ENCODE measurements around the gene SART3. TPM values are rescaled to one million over a fixed set of nuclear protein-coding genes. Genes with fewer than 3 reads are reported as not detected.

SART3 gene
- total RNA-seq, 3 donors from 2014 or later (not counting 1 experiment from before 2014, with no cell fraction given): 76.5 to 107 (median 78.3) TPM

DNA sequence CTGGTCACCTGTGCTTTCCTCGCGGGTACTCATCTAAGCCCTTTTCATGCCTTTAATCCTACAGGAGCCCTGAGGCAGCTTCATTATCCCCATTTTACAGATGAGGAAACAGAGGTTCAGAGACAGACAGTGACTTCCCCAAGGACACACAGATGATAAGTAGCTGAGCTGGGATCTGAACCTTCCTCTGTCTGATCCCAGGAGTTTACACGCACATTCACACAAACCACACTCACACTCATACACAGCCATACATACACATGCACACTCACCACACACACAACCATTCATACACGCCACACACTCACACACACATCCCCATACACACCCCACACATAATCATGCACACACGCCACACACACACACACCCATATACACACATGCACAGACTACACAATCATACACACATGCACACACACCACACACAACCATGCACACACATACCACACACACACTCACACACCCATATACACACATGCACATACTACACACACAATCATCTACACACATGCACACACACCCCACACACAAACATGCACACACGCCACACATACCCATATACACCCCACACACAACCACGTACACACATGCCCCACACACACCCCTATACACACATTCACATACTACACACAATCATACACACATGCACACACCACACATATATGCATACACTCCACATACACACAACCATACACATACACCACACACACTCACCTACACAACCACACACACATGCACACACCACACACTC is 34.2 kb upstream of the SART3 start:
- no peaks in the 10 kb centered on the region for H3K9me3 Mint-ChIP-seq
- H3K27me3 Mint-ChIP-seq (ENCODE audit: low read depth in 2 of 2): no peaks in the 10 kb centered on the region
- H3K4me1 Mint-ChIP-seq: peaks cover 0 to 9% of the 10 kb centered on the region in 2 donors
- Histone ChIP-seq H3K36me3 (ENCODE audit: control insufficient read depth, insufficient read depth, low read length) (no peaks in the 10 kb centered on the region), H3K27ac (ENCODE audit: low read length) (no peak overlapping the region), H3K9me3 (ENCODE audit: control insufficient read depth, insufficient read depth, low read length) (no peaks in the 10 kb centered on the region), H3K4me1 (ENCODE audit: control insufficient read depth, insufficient read depth, low read length) (no peaks in the 10 kb centered on the region), H3K27me3 (ENCODE audit: control insufficient read depth, insufficient read depth, low read length) (no peaks in the 10 kb centered on the region), H3K4me3 (ENCODE audit: low read length) (no peak overlapping the region)
- H3K4me3 Mint-ChIP-seq: no peak overlapping the region
- 94% methylated on average over 7 of the region's 7 CpGs for WGBS (ENCODE audit: insufficient coverage)
- TF ChIP-seq, protein P1, sequence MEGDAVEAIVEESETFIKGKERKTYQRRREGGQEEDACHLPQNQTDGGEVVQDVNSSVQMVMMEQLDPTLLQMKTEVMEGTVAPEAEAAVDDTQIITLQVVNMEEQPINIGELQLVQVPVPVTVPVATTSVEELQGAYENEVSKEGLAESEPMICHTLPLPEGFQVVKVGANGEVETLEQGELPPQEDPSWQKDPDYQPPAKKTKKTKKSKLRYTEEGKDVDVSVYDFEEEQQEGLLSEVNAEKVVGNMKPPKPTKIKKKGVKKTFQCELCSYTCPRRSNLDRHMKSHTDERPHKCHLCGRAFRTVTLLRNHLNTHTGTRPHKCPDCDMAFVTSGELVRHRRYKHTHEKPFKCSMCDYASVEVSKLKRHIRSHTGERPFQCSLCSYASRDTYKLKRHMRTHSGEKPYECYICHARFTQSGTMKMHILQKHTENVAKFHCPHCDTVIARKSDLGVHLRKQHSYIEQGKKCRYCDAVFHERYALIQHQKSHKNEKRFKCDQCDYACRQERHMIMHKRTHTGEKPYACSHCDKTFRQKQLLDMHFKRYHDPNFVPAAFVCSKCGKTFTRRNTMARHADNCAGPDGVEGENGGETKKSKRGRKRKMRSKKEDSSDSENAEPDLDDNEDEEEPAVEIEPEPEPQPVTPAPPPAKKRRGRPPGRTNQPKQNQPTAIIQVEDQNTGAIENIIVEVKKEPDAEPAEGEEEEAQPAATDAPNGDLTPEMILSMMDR (IDR thresholded peaks at IDR 0.05): no peak
- no peak overlapping the region for H3K27ac Mint-ChIP-seq
- ATAC-seq: peak in 1 of 3 donors; percentile 33
- DNase-seq: no peak
- intact Hi-C loops (cut with micrococcal nuclease): no loop called here
- H3K36me3 Mint-ChIP-seq: no peaks in the 10 kb centered on the region

DNA sequence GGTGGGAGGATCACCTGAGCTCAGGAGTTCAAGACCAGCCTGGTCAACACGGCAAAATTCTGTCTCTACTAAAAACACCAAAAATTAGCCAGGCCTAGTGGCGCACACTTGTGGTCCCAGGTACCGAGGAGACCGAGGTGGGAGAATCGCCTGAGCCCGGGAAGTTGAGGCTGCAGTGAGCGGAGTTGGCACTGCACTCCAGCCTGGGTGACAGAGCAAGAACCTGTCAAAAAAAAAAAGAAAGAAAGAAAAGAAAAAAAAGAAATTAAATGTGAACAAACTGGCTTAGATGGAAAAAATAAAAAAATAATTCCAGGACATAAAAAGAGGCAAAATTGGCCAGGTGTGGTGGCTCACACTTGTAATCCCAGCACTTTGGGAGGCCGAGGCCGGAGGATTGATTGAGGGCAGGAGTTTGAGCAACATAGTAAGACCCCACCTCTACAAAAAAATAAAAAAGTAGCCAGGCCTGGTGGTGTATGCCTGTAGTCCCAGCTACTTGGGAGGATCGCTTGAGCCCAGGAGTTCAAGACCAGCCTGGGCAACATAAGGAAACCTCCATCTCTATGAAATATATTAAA is 33.4 kb upstream of the SART3 start:
- 97% methylated on average over 9 of the region's 10 CpGs for WGBS (ENCODE audit: insufficient coverage)
- H3K36me3 ChIP-seq (ENCODE audit: control insufficient read depth, insufficient read depth, low read length): no peaks in the 10 kb centered on the region
- ATAC-seq: no peak
- Mint-ChIP-seq H3K4me3 (no peak overlapping the region), H3K4me1 (peaks cover 0 to 9% of the 10 kb centered on the region in 2 donors), H3K9me3 (no peaks in the 10 kb centered on the region), H3K27me3 (ENCODE audit: low read depth in 2 of 2) (no peaks in the 10 kb centered on the region), H3K27ac (no peak overlapping the region), H3K36me3 (no peaks in the 10 kb centered on the region)
- no peak for DNase-seq
- intact Hi-C loops (cut with micrococcal nuclease): no loop called here
- no peaks in the 10 kb centered on the region for H3K27me3 ChIP-seq (ENCODE audit: control insufficient read depth, insufficient read depth, low read length)
- H3K27ac ChIP-seq (ENCODE audit: low read length): no peak overlapping the region
- TF ChIP-seq, protein P1 (IDR thresholded peaks at IDR 0.05): no peak
- no peaks in the 10 kb centered on the region for H3K9me3 ChIP-seq (ENCODE audit: control insufficient read depth, insufficient read depth, low read length)
- no peaks in the 10 kb centered on the region for H3K4me1 ChIP-seq (ENCODE audit: control insufficient read depth, insufficient read depth, low read length)
- no peak overlapping the region for H3K4me3 ChIP-seq (ENCODE audit: low read length)

DNA sequence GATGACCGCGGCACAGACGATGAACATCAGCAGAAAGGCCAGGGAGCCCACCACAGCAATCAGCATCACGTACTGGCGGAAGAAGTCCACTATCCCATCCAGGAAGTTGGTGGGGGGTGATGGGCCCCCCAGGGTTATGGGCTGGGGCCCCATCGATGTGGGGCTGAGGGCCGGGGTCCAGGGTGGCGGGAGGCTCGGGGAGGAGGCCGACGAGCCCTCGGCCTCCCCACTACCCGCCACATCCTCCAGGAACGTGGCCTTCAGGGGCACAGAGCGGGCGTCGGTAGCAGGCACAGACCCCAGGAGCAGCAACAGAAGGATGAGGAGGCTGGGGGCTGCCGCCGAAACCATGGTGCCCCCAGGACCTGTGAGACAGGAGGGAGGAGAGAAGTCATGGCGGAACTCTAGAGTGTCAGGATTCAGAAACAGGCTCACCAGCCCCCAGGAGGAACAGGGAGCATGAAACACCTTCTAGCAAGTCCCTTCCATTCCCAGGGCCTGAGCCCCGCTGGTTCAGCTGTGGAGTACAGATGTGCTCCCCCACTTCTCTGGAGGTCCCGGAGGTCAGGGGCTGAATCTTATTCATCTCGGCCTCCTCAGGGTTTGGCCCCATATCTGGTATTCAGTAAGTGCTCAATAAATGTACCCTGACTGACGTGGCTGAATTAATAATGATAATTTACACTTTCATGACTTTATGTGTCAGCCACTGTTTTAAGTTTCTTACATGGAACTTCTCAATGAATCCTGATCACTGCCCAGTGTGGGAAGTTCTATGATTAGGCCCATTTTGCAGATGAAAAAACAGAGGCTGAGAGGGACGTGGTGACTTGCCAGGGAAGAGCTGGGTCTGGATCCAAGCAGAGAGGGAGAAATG is 31.3 kb upstream of the SART3 start:
- Mint-ChIP-seq H3K27ac (no peak overlapping the region), H3K9me3 (no peaks in the 10 kb centered on the region), H3K4me3 (no peak overlapping the region), H3K27me3 (ENCODE audit: low read depth in 2 of 2) (no peaks in the 10 kb centered on the region), H3K4me1 (peaks cover 0 to 1% of the 10 kb centered on the region in 2 donors), H3K36me3 (no peaks in the 10 kb centered on the region)
- intact Hi-C loops (cut with micrococcal nuclease): no loop called here
- DNase-seq: no peak
- Histone ChIP-seq H3K27ac (ENCODE audit: low read length) (no peak overlapping the region), H3K4me1 (ENCODE audit: control insufficient read depth, insufficient read depth, low read length) (no peaks in the 10 kb centered on the region), H3K36me3 (ENCODE audit: control insufficient read depth, insufficient read depth, low read length) (no peaks in the 10 kb centered on the region), H3K4me3 (ENCODE audit: low read length) (no peak overlapping the region), H3K9me3 (ENCODE audit: control insufficient read depth, insufficient read depth, low read length) (no peaks in the 10 kb centered on the region), H3K27me3 (ENCODE audit: control insufficient read depth, insufficient read depth, low read length) (no peaks in the 10 kb centered on the region)
- no peak for ATAC-seq
- 92% methylated on average over 25 of the region's 25 CpGs for WGBS (ENCODE audit: insufficient coverage)
- TF ChIP-seq, protein P1 (IDR thresholded peaks at IDR 0.05): no peak
